PC-3 (cell line): ENCODE results near the gene SNAPC2.

Experiments
- EZH2 ChIP-seq: fragments of 300-600 bp; sonication (generic); IDR thresholded peaks from one replicate; pipeline ENCODE4 v1.6.1; 2017; ENCODE audit warnings: antibody characterized with exemption, mild to moderate bottlenecking, low read length; ENCODE audit not compliant: unreplicated experiment
- TF ChIP-seq, protein P1 (sequence below): fragments of 300-600 bp; sonication (generic); conservative IDR thresholded peaks from 2 replicates; pipeline ENCODE4 v1.5.1; 2017; ENCODE audit warnings: antibody characterized with exemption, low read depth, mild to moderate bottlenecking, low read length

DNA sequence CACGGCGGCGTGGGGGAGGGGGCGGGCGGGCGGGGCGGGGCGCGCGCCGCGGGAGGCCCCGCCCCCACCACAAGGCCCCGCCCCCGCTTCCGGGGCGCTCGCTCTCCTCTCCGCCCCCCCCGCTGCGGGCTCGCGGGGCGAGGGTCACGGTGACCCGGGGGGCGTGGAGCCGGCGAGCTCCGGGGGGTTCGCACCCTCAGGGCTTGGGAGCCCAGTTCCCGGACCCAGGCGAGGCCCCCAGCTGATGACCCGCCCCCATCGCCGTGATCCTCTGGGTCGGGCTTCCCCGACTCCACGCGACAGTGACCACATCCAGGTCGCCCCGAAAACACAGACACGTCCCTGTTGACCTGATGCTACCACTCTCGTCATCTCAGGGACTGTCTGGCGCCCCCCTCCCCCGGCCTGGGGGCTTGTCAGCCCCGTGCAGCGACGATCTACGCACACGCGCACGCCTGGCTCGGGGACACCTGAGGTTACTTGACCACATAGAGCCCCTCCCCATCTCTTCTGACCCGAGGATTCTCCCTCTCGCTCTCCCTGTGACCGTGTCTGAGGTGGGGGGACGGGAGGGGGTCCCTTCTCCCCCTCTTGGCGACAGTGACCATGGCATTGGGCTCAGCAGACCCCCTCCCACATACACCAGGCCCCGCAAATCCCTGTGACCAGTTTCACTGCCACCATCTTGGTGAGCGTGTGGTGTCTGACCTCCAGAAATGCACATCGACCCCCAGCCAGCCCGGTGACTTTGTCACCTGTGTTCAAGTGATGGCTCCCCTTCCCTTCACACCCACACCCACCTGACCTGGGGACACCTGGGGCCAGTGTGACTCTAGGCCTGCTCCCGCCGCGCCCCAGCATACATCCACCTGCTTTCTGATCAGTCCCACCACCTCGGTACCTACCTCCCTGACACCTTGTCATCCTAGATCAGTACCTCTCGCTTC is 15.8 kb upstream of the SNAPC2 start:
- TF ChIP-seq, protein P1, sequence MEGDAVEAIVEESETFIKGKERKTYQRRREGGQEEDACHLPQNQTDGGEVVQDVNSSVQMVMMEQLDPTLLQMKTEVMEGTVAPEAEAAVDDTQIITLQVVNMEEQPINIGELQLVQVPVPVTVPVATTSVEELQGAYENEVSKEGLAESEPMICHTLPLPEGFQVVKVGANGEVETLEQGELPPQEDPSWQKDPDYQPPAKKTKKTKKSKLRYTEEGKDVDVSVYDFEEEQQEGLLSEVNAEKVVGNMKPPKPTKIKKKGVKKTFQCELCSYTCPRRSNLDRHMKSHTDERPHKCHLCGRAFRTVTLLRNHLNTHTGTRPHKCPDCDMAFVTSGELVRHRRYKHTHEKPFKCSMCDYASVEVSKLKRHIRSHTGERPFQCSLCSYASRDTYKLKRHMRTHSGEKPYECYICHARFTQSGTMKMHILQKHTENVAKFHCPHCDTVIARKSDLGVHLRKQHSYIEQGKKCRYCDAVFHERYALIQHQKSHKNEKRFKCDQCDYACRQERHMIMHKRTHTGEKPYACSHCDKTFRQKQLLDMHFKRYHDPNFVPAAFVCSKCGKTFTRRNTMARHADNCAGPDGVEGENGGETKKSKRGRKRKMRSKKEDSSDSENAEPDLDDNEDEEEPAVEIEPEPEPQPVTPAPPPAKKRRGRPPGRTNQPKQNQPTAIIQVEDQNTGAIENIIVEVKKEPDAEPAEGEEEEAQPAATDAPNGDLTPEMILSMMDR: no peak
- no peak for TF ChIP-seq EZH2
